ENCODE results near the gene VSX2.

DNA sequence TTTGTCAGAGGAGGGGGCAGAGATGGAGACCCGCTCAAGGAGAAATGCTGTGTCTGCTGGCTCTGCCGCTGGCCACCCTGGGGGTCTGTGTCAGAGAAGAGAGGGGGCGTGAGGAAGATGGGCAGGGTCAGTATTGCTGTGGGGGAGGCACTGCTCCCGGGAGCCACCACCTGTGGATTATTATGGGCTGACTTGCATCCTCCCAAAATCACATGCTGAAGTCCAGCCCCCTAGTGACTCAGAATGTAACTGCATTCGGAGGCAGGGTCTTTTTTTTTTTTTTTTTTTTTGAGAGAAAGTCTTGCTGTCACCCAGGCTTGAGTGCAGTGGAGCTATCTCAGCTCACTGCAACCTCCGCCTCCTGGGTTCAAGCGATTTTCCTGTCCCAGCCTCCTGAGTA, 51.2 kb downstream of the VSX2 start:
- TF ChIP-seq GATA3 (IDR thresholded peaks at IDR 0.05; ENCODE audit: low read depth, low read length) (no peak), GATA2 (IDR thresholded peaks at IDR 0.05; ENCODE audit: low read depth, low read length) (no peak)
